Measurements from ENCODE around the gene ZNF280D. TPM values are rescaled to one million over a fixed set of nuclear protein-coding genes. Genes with fewer than 3 reads are reported as not detected.

ZNF280D gene
- total RNA-seq, 4 donors from 2014 or later: 70.9 to 116 (median 96.9) TPM

DNA sequence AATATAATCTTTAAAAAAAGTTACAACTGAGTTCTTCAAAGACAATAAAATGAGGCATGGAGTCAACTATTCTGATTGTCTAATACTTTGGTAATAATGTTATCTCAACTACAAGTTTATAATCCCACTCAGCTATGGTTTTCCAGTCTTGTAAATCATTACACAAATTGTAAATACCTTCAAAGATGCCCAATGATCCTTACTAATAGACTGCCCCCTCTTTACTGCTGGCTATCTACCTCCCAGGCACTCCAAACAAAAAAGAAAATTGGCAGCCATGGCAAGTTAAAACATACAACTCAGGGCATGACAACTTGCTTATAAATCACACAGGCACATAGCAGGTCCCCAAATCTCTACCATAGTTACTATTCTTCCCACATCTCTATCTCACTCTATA lies 58.5 kb downstream of the ZNF280D start:
- DNase-seq: no peak
- H3K27ac ChIP-seq: no peak overlapping the region
- intact Hi-C loops (cut with DNase I; ENCODE audit: low total_unique reads): no loop called here
- H3K4me3 ChIP-seq: no peak overlapping the region
- no peaks in the 10 kb centered on the region for H3K9me3 ChIP-seq
- H3K4me1 ChIP-seq: no peaks in the 10 kb centered on the region
- H3K27me3 ChIP-seq: no peaks in the 10 kb centered on the region
- H3K36me3 ChIP-seq: no peaks in the 10 kb centered on the region
- TF ChIP-seq POLR2A (IDR thresholded peaks at IDR 0.05): no peak
- no peak for TF ChIP-seq CTCF (IDR thresholded peaks at IDR 0.05)

GRCh38 chr15:56672721-56673120 lies 60.6 kb downstream of the ZNF280D start:
- Histone ChIP-seq H3K4me3 (no peak overlapping the region), H3K27ac (no peak overlapping the region), H3K4me1 (no peaks in the 10 kb centered on the region), H3K36me3 (no peaks in the 10 kb centered on the region), H3K27me3 (no peaks in the 10 kb centered on the region), H3K9me3 (no peaks in the 10 kb centered on the region)
- TF ChIP-seq CTCF (IDR thresholded peaks at IDR 0.05) (no peak), POLR2A (IDR thresholded peaks at IDR 0.05) (no peak)
- no peak for DNase-seq
- intact Hi-C loops (cut with DNase I; ENCODE audit: low total_unique reads): no loop called here

- H3K36me3 ChIP-seq: no peaks in the 10 kb centered on the region
- H3K9me3 ChIP-seq: no peaks in the 10 kb centered on the region
- no peaks in the 10 kb centered on the region for H3K27me3 ChIP-seq
- intact Hi-C loops (cut with DNase I; ENCODE audit: low total_unique reads): no loop called here
- H3K4me1 ChIP-seq: no peaks in the 10 kb centered on the region
- TF ChIP-seq POLR2A (IDR thresholded peaks at IDR 0.05) (no peak), CTCF (IDR thresholded peaks at IDR 0.05) (no peak)
- no peak overlapping the region for H3K4me3 ChIP-seq
- no peak for DNase-seq
- no peak overlapping the region for H3K27ac ChIP-seq
Measured at GRCh38 chr15:56667517-56667916, 65.8 kb downstream of the ZNF280D start.

DNA sequence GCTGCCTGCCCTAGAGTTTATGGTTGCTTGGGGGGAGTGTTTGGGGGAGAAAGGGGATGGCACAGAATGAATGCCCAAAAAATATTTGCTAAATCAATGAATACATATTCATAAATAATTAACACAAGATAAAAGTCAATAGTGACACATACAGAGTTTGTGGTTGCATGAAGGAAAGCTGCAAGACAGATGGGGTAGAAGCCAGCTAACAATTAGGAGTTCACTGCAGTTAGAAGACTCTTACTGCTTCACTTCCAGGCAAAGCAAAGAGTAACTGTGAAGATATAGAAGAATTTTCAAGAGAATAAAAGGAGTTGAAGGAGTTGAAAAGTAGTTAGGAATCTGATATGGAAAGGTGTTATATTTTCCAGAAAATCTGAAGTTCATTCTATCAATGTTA lies 72.4 kb downstream of the ZNF280D start:
- intact Hi-C loops (cut with DNase I; ENCODE audit: low total_unique reads): no loop called here
- no peaks in the 10 kb centered on the region for H3K9me3 ChIP-seq
- H3K4me1 ChIP-seq: peaks cover 0 to 4% of the 10 kb centered on the region in 2 donors
- no peaks in the 10 kb centered on the region for H3K36me3 ChIP-seq
- H3K4me3 ChIP-seq: no peak overlapping the region
- TF ChIP-seq CTCF (IDR thresholded peaks at IDR 0.05) (no peak), POLR2A (IDR thresholded peaks at IDR 0.05) (no peak)
- H3K27me3 ChIP-seq: no peaks in the 10 kb centered on the region
- no peak for DNase-seq
- H3K27ac ChIP-seq: no peak overlapping the region

DNA sequence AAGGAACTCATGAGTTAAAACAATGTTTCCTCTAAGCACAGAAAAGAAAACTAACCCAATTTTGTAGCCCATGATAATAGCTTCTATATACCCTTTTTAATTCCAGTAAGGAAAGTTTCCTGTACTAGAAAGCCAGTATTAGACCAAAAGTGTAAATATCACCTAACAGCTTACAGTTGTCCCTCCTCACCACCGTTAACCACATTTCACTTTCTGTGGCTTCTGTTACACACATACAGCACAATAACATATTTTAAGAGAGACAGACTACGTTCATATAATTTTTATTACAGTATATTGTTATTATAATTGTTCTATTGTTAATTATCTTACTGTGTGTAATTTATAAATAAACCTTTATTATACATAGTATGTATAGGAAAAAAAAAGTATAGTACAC lies 74.1 kb downstream of the ZNF280D start:
- H3K36me3 ChIP-seq: no peaks in the 10 kb centered on the region
- H3K4me1 ChIP-seq: peaks cover 0 to 8% of the 10 kb centered on the region in 2 donors
- H3K27me3 ChIP-seq: no peaks in the 10 kb centered on the region
- no peak for DNase-seq
- H3K27ac ChIP-seq: no peak overlapping the region
- TF ChIP-seq POLR2A (IDR thresholded peaks at IDR 0.05) (no peak), CTCF (IDR thresholded peaks at IDR 0.05) (no peak)
- intact Hi-C loops (cut with DNase I; ENCODE audit: low total_unique reads): no loop called here
- H3K4me3 ChIP-seq: no peak overlapping the region
- H3K9me3 ChIP-seq: no peaks in the 10 kb centered on the region
